GM10248 (cell line): ENCODE results near the gene ST7.

ENCODE experiments used
- CTCF ChIA-PET: fragments of 300-600 bp; sonication (Branson Sonifier 250); formaldehyde crosslinking; extraction: SDS; loops from one replicate; lab custom pipeline; 2021; ENCODE audit warnings: antibody characterized with exemption; lab: Yijun Ruan, JAX
- POLR2A ChIA-PET: fragments of 350-650 bp; sonication (Branson Sonifier 250); formaldehyde crosslinking; extraction: SDS; loops from one replicate; lab custom pipeline; 2020; ENCODE audit warnings: antibody characterized with exemption; lab: Yijun Ruan, JAX
- DNase-seq: peaks from one replicate; pipeline ENCODE4 v3.0.0; 2012; ENCODE audit errors: extremely low spot score
- CTCF ChIP-seq: IDR thresholded peaks from 2 replicates; pipeline ENCODE4 v1.5.1; 2012; ENCODE audit warnings: mild to moderate bottlenecking, low read depth; ENCODE audit errors: extremely low read depth, missing control alignments, control extremely low read depth

The ST7 gene

GRCh38 chr7:117005449-117005848, 52.1 kb downstream of the ST7 start:
- DNase-seq: no peak
- no peak for TF ChIP-seq CTCF
- POLR2A ChIA-PET: no interaction called here
- CTCF ChIA-PET: interaction anchor here (0.9 to 10.0 kb wide), 4 partner anchors 17 to 119 kb away, joined by 3 to 126 read pairs (median 82); no protein-coding TSS in a partner anchor

GRCh38 chr7:117006907-117007684, 53.8 kb downstream of the ST7 start:
- no peak for TF ChIP-seq CTCF
- ChIA-PET CTCF (interaction anchor here (0.7 to 10.0 kb wide), 13 partner anchors 11 to 128 kb away, joined by 3 to 126 read pairs (median 4); no protein-coding TSS in a partner anchor), POLR2A (no interaction called here)
- no peak for DNase-seq

- ChIA-PET POLR2A (interaction anchor here (0.7 to 1.3 kb wide), 2 partner anchors 13 to 27 kb away, joined by 4 read pairs; no protein-coding TSS in a partner anchor), CTCF (interaction anchor here (1.1 to 10.0 kb wide), 12 partner anchors 10 to 116 kb away, joined by 3 to 126 read pairs (median 5); no protein-coding TSS in a partner anchor)
- TF ChIP-seq CTCF: no peak
- DNase-seq: no peak
These were observed 55.0 kb downstream of the ST7 start for GRCh38 chr7:117008118-117008885.

GRCh38 chr7:117008886-117009531, 55.7 kb downstream of the ST7 start:
- no peak for DNase-seq
- CTCF ChIA-PET: interaction anchor here (1.1 to 10.0 kb wide), 10 partner anchors 10 to 115 kb away, joined by 3 to 126 read pairs (median 6); no protein-coding TSS in a partner anchor
- no peak for TF ChIP-seq CTCF
- POLR2A ChIA-PET: interaction anchor here (0.7 to 1.3 kb wide), 2 partner anchors 13 to 26 kb away, joined by 4 read pairs; no protein-coding TSS in a partner anchor

GRCh38 chr7:117009705-117010361, 56.5 kb downstream of the ST7 start:
- ChIA-PET POLR2A (no interaction called here), CTCF (interaction anchor here (0.9 to 10.0 kb wide), 12 partner anchors 11 to 125 kb away, joined by 3 to 126 read pairs (median 5); no protein-coding TSS in a partner anchor)
- DNase-seq: no peak
- no peak for TF ChIP-seq CTCF
